ENCODE measurements around the gene ZNF821.
"Not testable (repeated sequence)": the region's sequence is repeated elsewhere in the genome, so short reads cannot be mapped to it uniquely, and the experiment has no call there.

The ZNF821 gene

DNA sequence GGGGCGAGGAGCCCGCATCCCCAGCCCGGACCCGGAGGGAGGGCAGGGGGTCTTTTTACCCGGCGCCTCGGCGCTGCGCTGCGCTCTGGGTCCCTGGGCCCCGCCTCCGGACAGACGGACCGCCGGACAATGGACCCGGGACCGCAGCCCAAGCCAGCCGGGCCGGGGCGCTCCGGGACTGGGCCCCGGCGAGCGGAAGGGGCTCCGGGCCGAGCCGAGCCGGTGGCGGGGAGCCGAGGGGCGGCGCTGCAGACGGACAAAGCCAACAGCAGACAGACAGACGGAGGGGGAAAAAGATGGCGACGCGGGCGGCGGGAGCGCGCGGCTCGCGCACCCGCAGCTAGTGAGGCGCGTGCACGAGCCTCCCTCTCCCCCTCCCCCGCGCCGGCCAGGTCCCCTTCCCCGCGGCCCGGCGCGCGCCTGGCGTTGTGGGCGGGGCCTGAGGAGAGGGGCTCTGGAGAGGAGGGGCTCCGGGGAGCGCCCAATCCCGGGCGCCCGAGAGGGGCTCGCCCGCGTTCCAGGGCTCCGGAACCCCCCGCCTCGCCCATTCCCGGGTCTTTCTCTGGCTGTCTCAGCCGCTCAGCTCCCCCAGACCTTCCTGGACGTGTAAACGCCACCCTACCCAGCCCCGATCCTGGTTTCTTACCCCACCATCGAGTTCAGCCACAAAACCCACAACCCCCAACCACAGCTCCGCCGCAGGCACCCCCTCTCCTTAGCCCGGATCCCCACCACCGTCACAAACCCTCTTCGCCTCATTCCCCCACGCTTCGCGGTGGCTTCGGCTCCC lies at the start of gene ZNF821:
TSS of gene ZNF821 (minus strand) at position 334 of the 790 bp plus-strand sequence. CDS start 4,236 bp downstream, outside the sequence.
- peak; percentile 58 for DNase-seq

- DNase-seq: no peak
These were observed 49.0 kb upstream of the ZNF821 start for GRCh38 chr16:71933017-71933416.

DNA sequence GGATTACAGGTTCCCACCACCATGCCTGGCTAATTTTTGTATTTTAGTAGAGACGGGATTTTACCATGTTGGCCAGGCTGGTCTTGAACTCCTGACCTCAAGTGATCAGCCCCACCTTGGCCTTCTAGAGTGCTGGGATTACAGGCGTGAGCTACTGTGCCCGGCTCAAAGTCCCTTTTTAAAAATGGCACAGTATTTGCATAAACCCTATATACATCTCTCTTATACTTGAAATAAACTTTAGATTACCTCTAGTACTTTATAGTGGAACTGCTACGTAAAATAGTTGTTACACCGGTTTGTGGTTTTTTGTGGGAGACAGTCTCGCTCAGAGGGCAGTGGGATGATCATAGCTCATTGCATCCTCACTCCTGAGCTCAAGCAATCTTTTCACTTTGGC lies 47.6 kb upstream of the ZNF821 start:
- DNase-seq: no peak

DNA sequence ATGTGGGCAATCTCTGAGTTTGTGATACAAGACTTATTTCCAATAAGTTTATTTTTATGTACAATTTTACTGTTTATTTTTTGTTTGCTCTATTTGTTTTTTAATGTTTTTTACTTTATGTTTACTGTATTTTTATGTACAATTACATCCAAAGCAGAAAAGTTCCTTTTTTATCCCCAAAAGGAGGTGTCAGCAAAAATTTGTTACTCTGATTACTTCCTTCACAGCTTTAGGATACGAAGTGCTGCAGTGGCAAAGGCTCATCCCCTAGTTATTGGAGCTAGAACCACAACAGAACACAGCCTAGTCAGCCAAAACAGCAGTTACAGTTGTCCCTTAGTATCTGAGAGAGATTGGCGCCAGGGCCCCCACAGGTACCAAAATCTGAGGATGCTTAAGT lies 47.0 kb upstream of the ZNF821 start:
- DNase-seq: no peak

GRCh38 chr16:71930013-71930563 lies 46.1 kb upstream of the ZNF821 start:
- DNase-seq: no peak

- DNase-seq: no peak
These were observed 45.1 kb upstream of the ZNF821 start for GRCh38 chr16:71929048-71929447.

- no peak for DNase-seq
These were observed 43.8 kb upstream of the ZNF821 start for GRCh38 chr16:71927787-71928186.

DNA sequence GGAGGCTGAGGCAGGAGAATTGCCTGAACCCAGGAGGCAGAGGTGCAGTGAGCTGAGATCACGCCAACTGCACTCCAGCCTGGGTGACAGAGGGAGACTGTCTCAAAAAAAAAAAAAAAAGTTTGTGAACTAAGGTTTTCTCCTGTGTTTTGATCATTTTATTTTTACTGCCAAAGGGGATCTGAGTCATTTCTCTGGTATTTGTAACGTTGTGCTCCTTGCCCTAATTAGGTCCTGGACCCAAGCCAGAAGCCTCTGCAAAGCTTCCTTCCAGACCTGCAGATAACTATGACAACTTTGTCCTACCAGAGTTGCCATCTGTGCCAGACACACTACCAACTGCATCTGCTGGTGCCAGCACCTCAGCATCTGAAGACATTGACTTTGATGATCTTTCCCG lies 43.4 kb upstream of the ZNF821 start:
- DNase-seq: no peak

DNA sequence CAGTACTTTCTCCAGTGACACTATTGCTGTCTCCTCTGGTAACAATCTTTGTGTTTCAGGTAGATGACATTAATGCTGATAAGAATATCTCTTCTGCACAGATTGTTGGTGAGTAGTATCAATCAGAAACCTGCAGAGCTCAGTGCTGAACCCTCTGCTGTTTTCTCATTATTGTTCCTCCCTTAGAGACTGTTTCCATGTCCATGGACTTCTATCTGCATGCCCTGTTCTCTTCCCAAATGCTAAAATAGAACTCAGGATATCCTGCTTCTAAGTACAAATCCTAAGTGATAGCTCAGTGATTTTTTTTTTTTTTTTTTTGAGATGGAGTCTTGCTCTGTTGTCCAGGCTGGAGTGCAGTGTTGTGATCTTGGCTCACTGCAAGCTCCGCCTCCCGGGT lies 40.7 kb upstream of the ZNF821 start:
- DNase-seq: no peak

- DNase-seq: no peak
These were observed 40.1 kb upstream of the ZNF821 start for GRCh38 chr16:71923941-71924690.

GRCh38 chr16:71920658-71921057 lies 36.7 kb upstream of the ZNF821 start:
- no peak for DNase-seq

DNA sequence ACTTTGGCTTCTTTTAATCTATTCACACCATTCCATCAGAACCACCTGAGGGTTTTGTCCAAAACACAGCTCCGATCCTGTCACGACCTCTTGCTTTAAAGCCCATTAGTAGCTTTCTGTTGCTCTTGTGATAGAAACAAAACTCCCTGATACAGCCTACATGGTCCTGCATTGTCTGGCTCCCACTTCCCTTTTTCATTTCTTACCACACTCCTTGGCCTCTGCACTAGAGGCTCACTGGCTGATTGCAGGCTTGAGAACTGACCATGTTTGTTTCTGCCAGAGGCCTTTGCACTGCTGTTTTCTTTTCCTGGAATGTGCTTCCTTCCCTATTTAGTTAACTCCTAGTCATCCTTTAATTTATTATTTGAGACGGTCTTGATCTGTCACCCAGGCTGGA lies 35.1 kb upstream of the ZNF821 start:
- no peak for DNase-seq

DNA sequence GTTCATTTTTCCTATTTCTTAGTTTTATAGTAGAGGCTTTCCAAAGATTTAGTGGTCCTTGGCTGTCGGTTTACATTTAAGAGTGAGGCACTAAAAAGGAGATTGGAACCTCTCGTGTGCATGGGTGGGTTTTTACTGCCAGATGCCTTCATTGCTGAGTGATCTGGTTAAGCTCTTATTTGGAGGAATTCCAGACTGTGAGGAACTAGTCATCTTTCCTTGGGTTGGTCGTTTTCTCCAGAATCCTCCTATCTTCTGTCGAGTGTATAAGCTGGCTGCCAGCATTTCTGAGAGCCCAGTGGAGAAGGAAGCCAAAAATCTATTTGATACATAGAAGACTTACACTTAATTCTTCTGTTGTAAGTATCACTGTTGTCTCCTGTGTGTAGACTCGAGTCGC lies 33.9 kb upstream of the ZNF821 start:
- no peak for DNase-seq

- no peak for DNase-seq
These were observed 32.5 kb upstream of the ZNF821 start for GRCh38 chr16:71916397-71916920.

DNA sequence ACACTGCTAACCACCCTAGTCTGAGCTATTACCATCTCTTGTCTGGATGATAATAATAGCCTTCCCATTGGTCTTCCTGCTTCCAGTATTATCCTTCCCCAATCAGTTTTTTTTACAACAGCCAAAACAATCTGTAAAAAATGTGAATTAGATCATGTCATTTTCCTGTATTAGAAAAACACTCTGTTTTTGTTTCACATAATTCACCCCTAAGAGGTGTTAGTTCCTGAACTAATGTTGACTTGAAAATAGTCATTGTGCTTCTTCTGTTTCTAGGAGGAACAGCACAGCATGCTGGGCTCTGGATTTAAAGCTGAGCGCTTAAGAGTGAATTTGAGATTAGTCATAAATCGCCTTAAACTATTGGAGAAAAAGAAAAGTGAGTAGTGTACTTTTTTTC lies 31.4 kb upstream of the ZNF821 start:
- no peak for DNase-seq

- DNase-seq: no peak
These were observed 30.8 kb upstream of the ZNF821 start for GRCh38 chr16:71914802-71915201.

- no peak for DNase-seq
These were observed 28.7 kb upstream of the ZNF821 start for GRCh38 chr16:71912534-71913275.

DNA sequence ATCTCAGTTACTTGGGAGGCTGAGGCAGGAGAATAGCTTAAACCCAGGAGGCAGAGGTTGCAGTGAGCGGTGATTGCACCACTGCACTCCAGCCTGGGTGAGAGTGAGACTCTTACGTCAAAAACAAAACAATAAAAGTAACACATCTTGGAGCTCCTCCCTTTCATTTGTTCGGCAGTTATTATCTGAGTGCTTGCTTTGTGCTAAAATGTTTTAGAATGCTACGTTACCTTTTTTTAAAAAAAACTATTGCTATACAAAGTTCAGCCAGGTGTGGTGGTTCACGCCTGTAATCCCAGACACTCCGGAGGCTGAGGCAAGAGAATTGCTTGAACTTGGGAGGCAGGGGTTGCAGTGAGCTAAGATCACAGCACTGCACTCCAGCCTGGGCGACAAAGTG lies 27.1 kb upstream of the ZNF821 start:
- no peak for DNase-seq

DNA sequence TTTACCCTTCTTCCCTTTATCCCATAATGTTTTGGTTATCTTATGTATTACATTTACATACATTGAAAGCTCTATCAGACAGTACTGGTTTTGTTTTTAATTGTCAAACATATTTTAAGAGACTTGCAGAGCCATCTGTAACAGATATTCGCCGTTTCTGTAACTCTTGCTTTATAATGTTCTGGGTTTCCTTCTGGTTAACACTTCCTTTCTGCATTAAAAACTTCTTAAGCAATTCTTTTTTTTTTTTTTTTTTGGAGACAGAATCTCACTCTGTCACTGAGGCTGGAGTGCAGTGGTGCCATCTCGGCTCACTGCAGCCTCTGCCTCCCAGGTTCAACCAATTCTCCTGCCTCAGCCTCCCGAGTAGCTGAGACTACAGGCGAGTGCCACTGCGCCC lies 21.8 kb upstream of the ZNF821 start:
- not testable (repeated sequence) for DNase-seq

GRCh38 chr16:71904239-71904638 lies 20.3 kb upstream of the ZNF821 start:
- DNase-seq: no peak

GRCh38 chr16:71903608-71904007 lies 19.6 kb upstream of the ZNF821 start:
- DNase-seq: no peak

GRCh38 chr16:71902656-71903365 lies 18.8 kb upstream of the ZNF821 start:
- no peak for DNase-seq

Data from activated T-cell treated with anti-CD3 and anti-CD28 coated beads for 4 hours (primary cell).